Measurements from ENCODE around the gene LRRC26.

DNA sequence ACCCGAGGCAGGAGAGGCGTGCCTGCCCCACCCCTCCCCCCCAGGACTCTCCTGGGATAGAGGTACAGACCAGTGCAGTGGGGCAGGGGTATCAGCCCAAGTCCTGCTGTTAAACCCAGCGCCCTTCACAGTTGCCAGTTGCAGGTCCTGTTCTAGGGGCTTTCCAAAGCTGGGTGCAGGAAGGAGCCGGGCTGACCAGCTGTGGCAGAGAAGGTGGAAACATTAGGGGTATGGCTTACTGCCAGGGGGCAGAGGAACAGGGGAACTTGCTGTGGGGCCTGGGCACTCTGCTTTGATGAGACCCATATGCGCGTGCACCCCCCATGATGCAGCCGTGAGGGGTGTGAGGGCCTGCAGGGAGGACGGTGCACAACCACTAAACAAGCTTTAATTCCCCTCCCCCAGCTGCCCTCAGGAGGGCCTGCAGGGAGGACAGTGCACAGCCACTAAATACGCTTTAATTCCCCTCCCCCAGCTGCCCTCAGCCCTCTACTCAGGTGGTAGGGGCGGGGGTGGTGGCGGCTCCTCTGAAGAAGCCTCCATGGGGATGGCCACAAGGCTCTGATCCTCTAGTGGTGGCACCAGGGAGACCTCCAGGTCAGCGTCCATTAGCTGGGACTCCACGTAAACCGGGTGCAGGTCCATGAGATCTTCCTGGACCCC is 766 bp upstream of the LRRC26 start:
- TF ChIP-seq, protein P1, sequence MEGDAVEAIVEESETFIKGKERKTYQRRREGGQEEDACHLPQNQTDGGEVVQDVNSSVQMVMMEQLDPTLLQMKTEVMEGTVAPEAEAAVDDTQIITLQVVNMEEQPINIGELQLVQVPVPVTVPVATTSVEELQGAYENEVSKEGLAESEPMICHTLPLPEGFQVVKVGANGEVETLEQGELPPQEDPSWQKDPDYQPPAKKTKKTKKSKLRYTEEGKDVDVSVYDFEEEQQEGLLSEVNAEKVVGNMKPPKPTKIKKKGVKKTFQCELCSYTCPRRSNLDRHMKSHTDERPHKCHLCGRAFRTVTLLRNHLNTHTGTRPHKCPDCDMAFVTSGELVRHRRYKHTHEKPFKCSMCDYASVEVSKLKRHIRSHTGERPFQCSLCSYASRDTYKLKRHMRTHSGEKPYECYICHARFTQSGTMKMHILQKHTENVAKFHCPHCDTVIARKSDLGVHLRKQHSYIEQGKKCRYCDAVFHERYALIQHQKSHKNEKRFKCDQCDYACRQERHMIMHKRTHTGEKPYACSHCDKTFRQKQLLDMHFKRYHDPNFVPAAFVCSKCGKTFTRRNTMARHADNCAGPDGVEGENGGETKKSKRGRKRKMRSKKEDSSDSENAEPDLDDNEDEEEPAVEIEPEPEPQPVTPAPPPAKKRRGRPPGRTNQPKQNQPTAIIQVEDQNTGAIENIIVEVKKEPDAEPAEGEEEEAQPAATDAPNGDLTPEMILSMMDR (IDR thresholded peaks at IDR 0.05): no peak
- TF ChIP-seq POLR2A (IDR thresholded peaks at IDR 0.05): no peak
